Camera-type eye (tissue), 1 donor: ENCODE results near the gene CHKA. TPM values are rescaled to one million over a fixed set of nuclear protein-coding genes. Genes with fewer than 3 reads are reported as not detected.

Experiments
- total RNA-seq: library from RNA; depleted of rRNA; stranded (reverse); fragments of >200 nt; gene quantifications from one replicate; pipeline ENCODE4 v1.2.3, GENCODE V29; 2014

CHKA gene
- 36.2 TPM for total RNA-seq

DNA sequence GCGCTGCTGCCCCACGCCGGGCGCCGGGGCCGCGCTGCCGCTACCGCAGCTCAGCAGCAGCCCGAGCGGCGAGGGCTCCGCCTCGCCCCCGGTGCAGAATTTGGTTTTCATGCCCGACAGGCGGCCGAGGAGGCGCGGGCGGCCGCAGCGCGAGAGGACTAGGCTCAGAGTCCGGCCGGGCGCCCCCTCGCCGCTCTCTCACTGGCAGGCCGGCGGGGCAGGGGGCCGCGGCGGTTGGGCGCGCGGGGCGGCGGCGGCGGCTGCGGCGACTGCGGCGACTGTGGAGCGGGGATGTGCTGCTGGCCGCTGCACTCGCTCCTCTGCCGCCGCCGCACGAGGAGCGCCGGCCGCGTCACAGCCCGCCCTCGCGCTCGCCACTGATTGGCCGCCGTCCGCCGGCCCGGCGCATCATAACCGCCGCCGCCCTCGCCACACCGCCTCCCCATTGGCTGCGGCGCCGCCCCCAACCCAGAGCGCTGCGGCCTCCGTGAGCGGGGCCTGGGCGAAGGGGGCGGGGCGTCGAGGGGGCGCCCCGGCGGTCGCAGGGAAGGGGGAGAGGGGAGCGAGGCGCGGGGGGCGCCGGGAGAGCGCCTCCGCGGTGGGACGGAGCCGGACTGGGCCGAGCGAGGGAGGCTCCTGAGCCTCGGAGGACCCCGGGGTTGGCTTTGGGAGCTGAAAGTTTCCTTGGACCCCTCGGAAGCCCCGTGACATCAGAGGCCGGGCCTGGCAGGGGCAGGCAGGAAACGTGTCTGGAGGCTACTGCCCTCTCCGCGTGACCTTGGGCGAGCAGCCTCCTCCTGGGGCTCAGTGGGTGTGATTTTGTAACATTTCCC, at the start of gene CHKA:
Gene CHKA (minus strand): TSS at position 322 of the 833 bp plus-strand sequence. CDS start 211 bp downstream, at position 111.

DNA sequence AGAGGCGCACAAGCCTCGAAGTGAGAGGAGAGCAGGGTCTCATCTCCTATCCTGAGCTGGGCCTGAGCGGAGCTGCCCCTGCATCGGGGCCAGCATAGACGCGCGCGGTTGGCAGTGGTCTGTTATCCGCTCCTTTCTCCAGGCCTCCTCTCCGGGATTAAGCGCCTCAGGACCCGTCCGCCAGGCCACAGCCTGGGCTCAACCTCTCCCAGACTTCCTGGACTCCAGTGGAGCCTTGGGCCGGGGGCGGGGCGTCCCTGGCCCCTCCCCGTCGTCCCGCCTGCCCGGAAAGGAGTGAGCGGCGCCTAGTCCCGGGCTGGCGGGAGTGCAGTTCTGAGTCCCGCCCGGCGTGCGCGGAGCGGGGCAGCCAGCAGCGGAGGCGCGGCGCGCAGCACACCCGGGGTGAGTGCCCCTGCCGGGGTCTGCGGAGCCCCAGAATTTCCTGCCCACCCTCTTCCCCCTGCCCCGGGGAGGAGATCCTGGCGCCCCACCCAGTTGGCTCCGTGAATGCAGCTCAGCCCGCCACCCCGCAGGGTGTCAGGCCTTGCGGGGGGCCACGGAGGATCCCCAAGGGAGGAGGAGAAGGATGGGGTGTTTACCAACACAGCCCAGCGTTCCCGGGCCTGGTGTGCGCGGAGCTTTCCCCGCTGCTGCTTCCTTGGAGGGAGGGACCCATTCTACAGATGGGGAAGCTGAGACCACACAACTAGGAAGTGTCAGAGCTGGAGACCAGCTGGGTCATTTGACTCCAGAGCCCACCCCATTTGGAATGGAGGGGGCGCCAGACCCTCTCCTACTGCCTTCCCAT, 82.3 kb downstream of the CHKA start, which contains the start of gene TCIRG1:
Gene TCIRG1 (plus strand): TSS at position 308 of the 808 bp plus-strand sequence. CDS start 2,247 bp downstream, outside the sequence.

DNA sequence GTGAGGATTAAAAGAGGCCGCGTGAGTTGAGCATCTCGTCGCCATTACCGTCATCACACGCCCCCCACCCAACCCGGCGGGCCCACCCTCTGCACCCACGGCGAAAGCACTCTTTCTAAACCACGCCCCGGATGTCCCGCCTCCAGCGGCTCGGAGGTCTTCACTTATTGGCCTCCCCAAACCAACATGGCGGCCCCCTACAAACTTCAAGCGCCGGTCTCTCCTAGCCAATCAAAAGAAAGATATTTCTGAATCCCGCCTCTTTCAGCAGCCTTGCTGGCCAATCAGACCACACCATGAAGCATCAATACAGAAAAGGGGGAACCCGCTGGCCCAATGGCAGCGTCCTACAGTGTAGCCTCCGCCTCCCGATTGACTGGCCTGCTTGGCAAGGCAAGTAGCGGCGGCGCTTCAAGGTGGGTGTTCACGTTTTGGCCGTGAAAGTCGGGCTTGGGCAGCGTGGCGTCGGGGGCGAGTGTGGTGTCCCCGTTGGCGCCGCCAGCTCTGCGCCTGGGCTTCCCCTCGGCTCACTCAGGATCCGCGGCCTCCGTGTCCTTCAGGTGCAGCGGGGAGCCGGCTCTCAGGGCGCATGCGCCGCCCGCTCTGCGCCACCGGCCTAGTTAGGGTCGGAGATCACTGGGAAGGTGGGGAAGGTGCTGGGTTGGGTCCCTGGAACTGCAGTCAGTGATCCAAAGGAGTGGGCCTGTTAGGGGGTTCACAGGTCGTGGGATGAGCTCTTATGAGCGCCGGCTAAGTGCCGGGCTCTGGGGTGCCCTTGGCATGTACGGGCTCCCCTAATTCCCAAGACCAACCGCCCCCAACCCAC, 90.7 kb downstream of the CHKA start, which contains the start of gene NDUFS8:
Gene NDUFS8 (plus strand): TSS at position 364 of the 826 bp plus-strand sequence. CDS start 1,471 bp downstream, outside the sequence.

DNA sequence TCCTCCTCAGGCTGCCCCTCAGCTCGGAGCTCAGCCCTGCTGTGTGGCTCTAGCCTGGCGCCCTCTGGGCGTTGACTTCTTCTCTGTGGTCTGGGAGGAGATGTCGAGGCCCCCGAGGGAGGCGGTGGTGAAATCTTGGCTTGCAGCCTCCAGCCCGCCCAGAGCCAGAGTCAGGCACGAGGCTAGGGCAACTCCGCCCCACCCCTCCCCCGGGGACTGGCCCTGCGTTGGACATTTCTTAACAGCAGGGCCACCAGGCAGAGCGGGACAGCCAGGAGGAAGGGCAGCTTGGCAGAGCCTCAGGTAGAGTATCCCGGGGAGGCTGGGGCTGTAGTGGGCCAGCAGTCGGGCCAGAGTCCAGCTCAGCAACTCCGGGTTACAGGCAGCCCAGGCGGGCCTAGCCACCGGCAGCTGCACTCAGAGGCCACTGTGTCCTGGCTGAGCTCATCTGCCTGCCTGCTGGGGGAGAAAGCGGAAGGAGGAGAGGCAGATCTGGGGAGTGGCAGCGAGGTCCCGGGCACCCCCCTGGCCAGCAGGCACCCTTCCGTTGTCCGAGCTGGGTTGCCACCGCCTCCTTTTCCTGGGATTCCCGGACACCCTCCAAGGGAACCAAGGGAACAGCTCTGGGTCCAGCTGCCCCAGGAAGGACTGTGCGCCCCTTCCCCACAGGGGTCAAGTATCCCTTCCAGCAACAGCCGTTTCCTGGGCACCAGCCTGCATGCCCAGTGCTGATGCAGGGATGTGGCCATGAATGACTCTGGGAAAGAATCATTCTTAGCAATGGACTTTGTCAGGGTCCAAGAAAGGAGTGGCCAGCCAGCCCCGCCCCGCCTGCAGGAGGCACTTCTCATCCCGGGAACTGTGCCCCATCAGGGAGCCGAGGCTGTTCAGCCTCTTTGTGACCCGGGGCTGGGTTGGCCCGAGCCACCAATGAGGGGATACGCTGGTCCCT, 110.8 kb downstream of the CHKA start, which contains the start of gene ALDH3B1:
Gene ALDH3B1 (plus strand): TSS at position 238 of the 952 bp plus-strand sequence. CDS start 4,971 bp downstream, outside the sequence.

DNA sequence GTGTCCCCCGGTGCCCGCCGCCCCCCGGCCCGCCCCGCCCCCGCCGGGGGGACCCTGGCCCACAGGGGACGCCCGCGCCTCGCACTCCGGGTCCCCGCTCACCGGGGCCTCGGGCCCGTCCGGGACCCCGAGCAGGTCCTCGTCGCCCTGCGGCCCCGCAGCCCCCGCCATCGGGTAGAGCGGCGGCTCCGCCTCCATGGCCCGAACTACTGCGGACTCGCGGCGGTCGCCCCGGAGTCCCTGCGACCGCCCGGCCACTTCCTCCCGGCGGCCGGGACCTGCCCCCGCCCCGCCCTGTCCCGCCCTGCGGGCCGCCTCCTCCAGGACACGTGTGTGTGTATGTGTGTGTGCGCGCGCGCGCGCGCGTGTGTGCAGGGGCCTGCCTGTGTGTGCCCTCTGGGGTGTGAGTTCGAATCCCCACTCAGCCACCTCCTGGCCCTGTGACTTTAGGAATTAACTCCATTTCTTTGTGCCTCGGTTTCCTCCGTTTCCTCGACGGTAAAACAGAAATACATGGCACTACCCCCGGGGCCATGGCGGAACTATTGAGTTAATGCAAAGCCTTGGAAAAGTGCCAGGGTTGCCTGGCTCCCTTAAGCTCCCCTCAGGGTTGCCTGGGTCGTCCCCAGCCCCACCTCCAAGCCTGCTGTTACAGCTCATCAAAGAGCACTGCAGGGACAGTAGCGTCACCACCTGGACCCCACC, 117.2 kb downstream of the CHKA start, which contains the start of gene UNC93B1:
Gene UNC93B1 (minus strand): TSS at position 252 of the 705 bp plus-strand sequence. CDS start 54 bp downstream, at position 198.

Other genes starting within 250 kb of the CHKA start
- 8.0 TPM for gene UNC93B1, start 117.3 kb downstream of the CHKA start, total RNA-seq
- 5.8 TPM for gene ALDH3B1, start 111.1 kb downstream of the CHKA start, total RNA-seq
- 50.4 TPM for gene NDUFS8, start 90.7 kb downstream of the CHKA start, total RNA-seq
- 36.2 TPM for gene TCIRG1, start 82.4 kb downstream of the CHKA start, total RNA-seq
- gene KMT5B, start 91.9 kb upstream of the CHKA start, total RNA-seq: 120 TPM
- 20.8 TPM for gene C11orf24, start 150.6 kb upstream of the CHKA start, total RNA-seq
- gene LRP5, start 191.2 kb upstream of the CHKA start, total RNA-seq: 74.4 TPM